ENCODE results near the gene RNU1-2.

GRCh38 chr1:16903054-16903453 is 7.3 kb downstream of the RNU1-2 start:
- TF ChIP-seq EZH2phosphoT487 (IDR thresholded peaks at IDR 0.05; ENCODE audit: borderline replicate concordance, low read length) (no peak), CTCF (IDR thresholded peaks at IDR 0.05; ENCODE audit: low read depth, low read length, poor library complexity, severe bottlenecking) (peak; percentile 26)

All from DOHH2 (cell line).